Measurements from ENCODE around the gene PRODH.
"Not testable (repeated sequence)": the region's sequence is repeated elsewhere in the genome, so short reads cannot be mapped to it uniquely, and the experiment has no call there.

GRCh38 chr22:18959741-18960140, 23.6 kb upstream of the PRODH start:
- TF ChIP-seq, protein P1, sequence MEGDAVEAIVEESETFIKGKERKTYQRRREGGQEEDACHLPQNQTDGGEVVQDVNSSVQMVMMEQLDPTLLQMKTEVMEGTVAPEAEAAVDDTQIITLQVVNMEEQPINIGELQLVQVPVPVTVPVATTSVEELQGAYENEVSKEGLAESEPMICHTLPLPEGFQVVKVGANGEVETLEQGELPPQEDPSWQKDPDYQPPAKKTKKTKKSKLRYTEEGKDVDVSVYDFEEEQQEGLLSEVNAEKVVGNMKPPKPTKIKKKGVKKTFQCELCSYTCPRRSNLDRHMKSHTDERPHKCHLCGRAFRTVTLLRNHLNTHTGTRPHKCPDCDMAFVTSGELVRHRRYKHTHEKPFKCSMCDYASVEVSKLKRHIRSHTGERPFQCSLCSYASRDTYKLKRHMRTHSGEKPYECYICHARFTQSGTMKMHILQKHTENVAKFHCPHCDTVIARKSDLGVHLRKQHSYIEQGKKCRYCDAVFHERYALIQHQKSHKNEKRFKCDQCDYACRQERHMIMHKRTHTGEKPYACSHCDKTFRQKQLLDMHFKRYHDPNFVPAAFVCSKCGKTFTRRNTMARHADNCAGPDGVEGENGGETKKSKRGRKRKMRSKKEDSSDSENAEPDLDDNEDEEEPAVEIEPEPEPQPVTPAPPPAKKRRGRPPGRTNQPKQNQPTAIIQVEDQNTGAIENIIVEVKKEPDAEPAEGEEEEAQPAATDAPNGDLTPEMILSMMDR (IDR thresholded peaks at IDR 0.05) = not testable (repeated sequence)
- TF ChIP-seq POLR2A (IDR thresholded peaks at IDR 0.05) = not testable (repeated sequence)

Data from uterus (tissue), 2 donors.